Stimulated activated CD4-positive, alpha-beta T cell treated with anti-CD3 and anti-CD28 coated beads, Interleukin-12 subunit alpha, Interleukin-12 subunit beta, amount 100 ng/mL, for 48 hours (primary cell): ENCODE results near the gene CORO6.

ENCODE experiments used
- DNase-seq, 3 donors: peaks; one replicate each; pipeline ENCODE4 v3.0.0-alpha.2; 2020; ENCODE audit warnings: low read depth in 2 of 3, low spot score in 1 of 3

Gene CORO6

DNA sequence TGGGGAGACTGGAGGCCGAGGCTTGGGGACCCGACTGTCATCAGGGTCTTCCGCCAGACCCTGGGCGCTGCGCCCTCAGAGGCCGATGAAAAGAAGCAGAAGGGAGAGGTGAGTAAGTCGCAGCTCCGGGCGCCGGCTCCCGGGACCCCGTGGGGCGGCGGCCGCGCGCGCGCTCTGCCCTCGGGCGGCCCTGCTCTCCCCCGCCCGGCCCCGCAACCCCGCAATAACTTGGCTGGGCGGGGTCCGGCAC is 55.5 kb downstream of the CORO6 start:
- no peak for DNase-seq

DNA sequence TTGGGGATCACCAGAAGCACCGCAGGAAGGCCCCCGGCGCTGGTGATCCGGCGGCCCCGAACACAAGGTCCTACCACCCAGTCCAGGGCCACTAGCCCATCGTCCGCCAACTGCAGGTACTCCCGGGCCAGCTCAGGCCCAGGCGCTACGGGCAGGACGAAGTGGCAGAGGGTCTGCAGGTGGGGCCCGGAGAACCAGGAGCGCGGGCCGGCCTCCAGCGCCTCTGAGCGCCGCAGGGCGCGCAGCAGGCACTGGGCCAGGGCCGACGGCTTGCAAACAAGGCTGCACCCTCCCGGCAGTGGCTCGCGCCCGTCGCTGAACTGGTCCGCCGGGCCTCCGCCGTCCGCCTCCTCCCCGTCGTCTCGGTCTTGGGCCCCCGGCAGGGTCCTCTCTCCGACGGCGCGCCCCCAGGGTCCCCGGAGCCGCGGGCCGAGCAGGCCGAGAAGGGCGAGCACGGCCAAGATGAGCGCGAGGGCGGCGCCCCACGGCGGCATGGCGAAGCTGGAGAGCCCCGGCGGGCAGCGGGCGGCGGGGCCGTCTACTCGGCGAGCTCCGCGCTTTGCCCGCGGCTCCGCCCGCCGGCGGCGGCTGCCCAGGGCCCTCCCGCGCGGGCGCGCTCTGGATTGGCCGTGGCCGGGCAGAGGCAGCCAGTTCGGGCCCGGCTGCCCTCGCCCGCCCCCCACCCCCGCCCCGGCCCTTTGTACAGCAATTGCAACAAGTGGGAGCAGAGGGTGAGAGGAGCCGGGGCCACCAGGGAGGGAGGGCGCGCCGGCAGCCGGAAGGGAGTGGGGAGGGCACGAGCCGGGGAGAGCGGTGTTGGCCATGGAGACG is 56.0 kb downstream of the CORO6 start, which contains the start of gene ABHD15:
TSS of gene ABHD15 (minus strand) at position 565 of the 831 bp plus-strand sequence. CDS start at position 494, 71 bp downstream.
- peak in 2 of 3 donors; percentile 31 to 59 for DNase-seq

DNA sequence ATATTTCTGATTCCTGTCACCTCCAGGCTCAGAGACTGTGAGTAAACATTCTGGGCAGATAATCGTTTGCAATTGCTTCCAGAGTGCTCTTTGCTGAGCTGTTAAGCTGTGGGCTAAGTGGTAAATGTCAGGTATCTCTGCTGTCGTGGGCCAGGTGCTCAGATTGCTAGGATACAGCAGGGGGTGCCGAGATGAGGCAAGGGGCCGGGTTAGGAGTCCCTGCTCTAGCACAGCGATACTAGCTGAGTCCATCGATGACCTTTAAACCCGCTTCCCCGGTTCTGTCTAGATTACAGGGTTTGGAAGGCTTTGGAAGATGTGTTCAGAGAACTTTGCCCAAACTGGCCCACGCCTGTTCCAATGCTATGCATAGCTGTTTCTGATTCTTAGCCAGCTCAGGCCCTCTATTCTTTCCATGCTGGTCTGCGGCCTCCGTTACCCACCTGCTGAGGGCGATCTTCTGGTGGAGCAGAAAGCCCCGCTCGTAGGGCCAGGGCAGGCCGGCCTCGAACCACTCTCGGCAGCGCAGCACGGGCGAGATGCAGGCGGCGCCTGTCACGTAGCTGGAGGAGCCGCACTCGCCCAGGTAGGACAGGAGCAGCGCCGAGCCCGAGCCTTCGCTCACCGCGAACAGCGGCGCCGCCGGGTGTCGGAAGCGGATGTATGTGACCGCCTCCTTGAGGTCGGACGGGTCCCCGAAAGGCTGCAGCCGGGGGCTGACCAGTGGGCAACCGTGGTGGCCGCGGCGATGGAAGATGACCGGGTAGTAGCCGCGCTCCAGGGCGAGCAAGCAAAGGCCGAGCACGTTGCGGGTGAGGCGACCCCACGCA is 56.9 kb downstream of the CORO6 start:
- peak; percentile 37 to 42 (median 41) for DNase-seq
